ENCODE measurements around the gene CFAP210.
"Not testable (repeated sequence)": the region's sequence is repeated elsewhere in the genome, so short reads cannot be mapped to it uniquely, and the experiment has no call there.

CFAP210 gene

DNA sequence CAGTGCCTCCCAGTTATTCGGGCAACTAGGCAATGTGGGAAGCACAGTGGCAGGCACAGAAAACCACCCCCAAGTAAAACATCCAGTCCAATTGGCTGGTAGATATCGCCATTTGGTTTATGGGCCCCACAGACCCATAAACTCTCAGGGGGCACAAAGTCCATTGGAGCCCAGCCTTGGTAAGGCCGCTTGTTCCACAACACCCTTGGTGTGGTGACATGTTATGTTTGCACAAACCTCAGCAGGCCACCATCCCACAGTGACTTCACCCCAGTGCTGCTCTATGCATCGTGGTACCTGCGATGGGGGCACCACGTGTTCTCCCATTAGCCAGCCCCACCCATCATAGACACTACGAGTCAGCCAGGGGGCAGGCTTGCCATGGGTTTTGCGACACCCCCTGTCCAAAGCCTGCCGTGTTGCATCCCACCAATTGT lies 18.6 kb upstream of the CFAP210 start:
- no peak for DNase-seq (ENCODE audit: low read depth, low spot score)

DNA sequence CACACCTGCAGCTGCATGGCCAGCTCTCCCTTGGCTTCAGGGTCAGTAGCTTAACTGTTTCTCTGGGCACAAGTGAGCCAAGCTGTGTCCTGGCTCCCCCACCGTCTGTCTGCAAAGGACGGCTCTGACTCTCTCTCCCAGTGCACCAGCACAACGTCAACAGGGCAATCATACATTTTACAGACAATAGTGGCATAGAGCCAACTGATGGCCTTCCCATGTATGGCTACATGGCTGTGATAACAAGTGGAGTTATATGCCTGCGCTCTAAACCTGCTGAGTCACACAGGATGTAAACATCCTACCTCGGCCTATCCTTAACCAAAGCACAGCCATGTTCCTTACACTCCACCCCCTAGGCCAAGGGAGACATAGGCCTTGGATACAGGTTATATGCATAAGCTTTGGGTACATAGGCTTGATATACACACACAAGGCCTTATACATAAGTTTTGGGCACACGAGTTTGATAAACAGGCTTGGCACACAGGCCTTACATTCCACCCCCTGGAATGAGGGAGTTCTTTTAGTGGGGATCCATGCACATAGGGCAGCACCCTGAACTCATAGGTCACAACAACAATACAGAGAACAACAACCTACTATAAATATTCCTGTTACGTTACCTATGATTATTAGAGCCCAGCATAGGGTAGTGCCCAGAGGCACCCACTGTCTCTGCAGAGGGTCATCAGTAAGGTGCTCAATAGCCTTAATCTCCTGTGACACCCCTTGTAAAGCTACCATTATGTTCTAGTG lies 17.7 kb upstream of the CFAP210 start:
- DNase-seq (ENCODE audit: low read depth, low spot score) = no peak

DNA sequence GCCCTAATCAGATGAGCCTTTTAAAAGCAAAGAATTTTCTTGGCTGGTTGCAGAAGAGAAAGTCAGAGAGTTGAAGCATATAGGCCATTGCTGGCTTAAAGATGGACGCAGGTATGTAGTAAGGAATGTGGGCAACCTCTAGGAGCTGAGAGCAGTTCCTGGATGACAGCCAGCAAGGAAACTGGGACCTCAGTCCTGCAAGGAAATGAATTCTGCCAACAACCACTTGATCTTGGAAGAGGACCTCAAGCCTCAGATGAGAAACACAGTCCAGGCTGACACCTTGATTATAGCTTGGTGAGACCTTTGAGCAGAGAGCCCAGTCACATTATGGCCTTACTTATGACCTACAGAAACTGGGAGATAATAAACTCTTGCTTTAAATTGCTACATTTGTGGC lies 15.8 kb upstream of the CFAP210 start:
- no peak for DNase-seq (ENCODE audit: low read depth, low spot score)

DNA sequence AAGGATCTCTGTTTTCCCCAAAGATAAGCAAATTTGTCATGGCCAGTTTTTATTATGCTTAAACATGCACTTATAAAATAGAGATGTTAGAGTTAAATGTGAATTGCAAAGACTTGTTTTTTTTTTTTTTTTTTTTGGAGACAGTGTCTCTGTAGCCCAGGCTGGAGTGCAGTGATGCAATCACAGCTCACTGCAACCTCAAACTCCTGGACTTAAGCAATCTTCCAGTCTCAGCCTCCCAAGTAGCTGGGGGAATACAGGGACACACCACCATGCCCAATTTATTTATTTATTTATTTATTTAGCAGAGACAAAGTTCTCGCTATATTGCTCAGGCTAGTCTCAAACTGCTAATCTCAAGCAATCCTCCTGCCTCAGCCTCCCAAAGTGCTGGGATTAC lies 15.1 kb upstream of the CFAP210 start:
- DNase-seq (ENCODE audit: low read depth, low spot score) = no peak

- DNase-seq (ENCODE audit: low read depth, low spot score) = no peak
These were observed 13.4 kb upstream of the CFAP210 start for GRCh38 chr2:169707626-169708025.

DNA sequence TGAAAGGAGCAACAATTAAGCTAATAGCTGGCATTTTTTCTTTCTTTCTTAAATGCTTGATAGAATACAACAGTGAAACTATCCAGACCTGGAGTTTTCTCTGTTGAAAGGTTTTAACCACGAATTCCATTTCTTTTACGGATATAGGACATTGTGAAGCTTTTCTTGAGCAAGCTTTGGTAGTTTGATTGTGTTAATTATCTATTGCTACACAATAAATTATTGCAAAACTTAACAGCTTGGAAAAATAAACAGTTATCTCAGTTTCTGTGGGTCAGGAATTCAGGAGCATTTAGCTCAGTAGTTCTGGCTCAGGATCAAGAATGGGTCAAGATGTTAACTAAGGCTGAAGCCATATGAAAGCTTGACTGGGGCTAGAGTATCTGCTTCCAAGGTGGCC lies 11.7 kb upstream of the CFAP210 start:
- no peak for DNase-seq (ENCODE audit: low read depth, low spot score)

DNA sequence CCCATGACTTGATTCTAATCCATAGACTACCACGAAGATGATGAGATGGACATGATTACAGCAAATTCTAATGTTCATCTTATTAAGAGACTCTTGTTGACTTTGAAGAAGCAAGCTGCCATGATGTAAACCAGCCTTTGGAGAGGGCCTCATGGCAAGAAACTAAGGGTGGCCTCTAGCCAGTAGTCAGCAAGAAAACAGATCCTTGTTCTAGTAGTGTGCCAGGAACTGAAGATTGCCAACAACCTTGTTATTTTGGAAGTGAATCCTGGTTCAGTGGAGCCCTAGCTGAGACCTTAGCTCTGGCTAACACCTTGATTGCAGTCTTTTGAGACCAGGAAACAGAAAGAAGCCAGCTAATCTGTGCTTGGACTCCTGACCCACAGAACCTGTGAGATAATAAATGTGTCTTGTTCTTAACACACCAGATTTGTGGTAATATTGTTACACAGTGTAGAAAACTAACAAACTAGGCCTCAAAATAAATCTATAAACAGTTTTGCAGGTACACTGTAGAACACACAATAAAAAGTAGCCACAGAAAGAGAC lies 10.0 kb upstream of the CFAP210 start:
- no peak for DNase-seq (ENCODE audit: low read depth, low spot score)

GRCh38 chr2:169702996-169703395 lies 8.8 kb upstream of the CFAP210 start:
- no peak for DNase-seq (ENCODE audit: low read depth, low spot score)

GRCh38 chr2:169699173-169699572 lies 5.0 kb upstream of the CFAP210 start:
- DNase-seq (ENCODE audit: low read depth, low spot score) = not testable (repeated sequence)

DNA sequence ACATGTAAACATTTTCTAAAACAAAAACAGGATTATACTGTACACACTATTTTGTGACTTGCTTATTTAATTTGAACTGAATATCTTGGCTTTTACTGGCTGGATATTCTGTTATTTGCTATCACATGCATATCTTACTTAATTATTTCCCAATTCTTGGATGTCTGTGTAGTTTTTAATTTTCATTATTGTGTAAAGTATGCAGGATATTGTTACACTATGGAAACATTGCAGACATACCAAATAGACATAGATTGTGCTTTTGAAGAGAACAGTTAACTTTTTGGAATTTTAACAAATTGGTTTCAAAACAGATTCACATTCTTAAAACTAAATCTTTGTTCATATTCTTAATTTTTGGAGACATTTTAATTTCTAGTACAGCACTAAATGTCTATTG lies 2.2 kb upstream of the CFAP210 start:
- DNase-seq (ENCODE audit: low read depth, low spot score) = no peak

GRCh38 chr2:169694894-169695260 lies 672 bp upstream of the CFAP210 start:
- DNase-seq (ENCODE audit: low read depth, low spot score) = no peak

DNA sequence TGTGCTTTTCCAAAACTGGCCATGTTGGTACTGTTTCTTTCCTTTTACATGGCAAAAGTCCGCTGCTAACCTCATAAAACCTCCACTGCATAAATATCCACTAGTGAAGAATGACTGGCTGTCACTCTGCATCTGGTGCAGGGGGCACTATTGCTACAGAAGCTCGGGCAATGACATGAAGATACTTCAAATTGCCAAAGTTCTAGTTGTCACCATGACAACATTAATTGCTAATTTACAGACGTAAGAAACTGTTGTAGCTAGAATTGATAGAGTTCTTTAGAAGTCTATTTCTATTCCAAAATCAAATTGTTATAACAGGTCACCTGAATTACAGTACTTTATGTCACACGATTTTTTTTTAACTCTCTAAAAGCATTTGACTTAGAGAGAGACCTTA lies 845 bp downstream of the CFAP210 start:
- no peak for DNase-seq (ENCODE audit: low read depth, low spot score)

- no peak for DNase-seq (ENCODE audit: low read depth, low spot score)
These were observed 1.5 kb downstream of the CFAP210 start for GRCh38 chr2:169692718-169693117.

GRCh38 chr2:169690958-169691357 lies 3.2 kb downstream of the CFAP210 start:
- no peak for DNase-seq (ENCODE audit: low read depth, low spot score)

DNA sequence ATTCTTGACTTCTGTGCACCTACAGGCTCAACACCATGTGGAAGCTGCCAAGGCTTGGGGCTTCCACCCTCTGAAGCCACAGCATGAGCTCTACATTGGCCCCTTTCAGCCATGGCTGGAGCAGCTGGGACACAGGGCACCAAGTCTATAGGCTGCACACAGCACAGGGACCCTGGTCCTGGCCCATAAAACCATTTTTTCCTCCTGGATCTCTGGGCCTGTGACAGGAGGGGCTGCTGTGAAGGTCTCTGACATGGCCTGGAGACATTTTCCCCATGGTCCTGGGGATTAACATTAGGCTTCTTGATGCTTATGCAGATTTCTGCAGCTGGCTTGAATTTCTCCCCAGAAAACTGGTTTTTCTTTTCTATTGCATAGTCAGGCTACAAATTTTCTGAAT lies 6.3 kb downstream of the CFAP210 start:
- DNase-seq (ENCODE audit: low read depth, low spot score) = not testable (repeated sequence)

- DNase-seq (ENCODE audit: low read depth, low spot score) = not testable (repeated sequence)
These were observed 7.4 kb downstream of the CFAP210 start for GRCh38 chr2:169686825-169687224.

- not testable (repeated sequence) for DNase-seq (ENCODE audit: low read depth, low spot score)
These were observed 9.5 kb downstream of the CFAP210 start for GRCh38 chr2:169684712-169685111.

DNA sequence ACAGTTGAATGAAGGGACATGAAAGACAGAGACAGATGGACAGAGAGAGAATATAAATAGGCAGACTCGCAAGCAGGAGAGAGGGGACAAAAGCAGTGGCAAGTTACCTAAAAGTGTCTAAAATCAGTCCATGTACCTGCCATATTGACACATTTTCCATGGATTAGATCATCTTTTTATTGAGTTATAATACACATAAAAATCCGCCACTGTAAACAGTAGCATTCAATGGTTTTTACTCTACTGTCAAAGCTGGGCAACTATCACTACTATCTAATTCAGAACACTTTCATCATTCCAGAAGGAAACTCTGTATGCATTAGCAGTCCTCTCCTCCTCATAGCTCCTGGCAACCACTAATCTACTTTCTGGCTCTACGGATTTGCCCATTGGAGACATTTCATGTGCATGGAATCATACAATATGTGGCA lies 10.1 kb downstream of the CFAP210 start:
- no peak for DNase-seq (ENCODE audit: low read depth, low spot score)

DNA sequence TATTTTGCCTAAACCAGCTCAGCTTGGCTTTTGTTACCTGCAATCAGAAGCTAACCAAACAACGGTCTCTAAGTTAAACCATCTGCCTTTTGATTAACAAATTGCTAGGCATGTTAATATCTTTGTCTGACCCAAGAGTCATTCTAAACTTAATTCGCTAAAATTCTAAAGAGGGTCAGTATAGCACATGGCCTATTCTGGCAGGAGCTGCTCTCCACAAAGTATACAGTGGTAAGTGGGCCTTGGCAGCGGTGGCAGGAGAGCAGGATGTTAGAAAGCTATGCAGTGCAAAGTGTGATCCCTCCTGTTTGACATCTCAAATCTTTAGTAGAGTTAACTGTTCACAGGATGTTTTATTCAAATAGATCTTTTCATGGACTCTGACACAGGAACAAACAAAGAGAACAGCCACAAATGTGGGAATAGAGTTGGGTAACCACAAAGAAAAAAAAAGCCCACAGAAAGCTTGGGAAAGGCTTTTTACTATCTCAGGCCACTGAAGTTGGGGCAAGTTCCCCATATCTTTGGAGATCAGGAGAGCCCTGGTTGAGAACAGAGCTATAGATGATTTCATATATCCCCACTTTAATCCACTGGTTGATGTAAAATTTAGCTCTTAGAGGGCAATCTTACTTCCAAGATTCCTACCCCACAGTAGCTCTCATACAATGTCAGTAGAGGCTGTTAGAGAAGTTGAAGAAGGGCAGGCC lies 10.6 kb downstream of the CFAP210 start:
- no peak for DNase-seq (ENCODE audit: low read depth, low spot score)

GRCh38 chr2:169683054-169683424 lies 11.2 kb downstream of the CFAP210 start:
- DNase-seq (ENCODE audit: low read depth, low spot score) = no peak

GRCh38 chr2:169676850-169677249 lies 17.4 kb downstream of the CFAP210 start:
- DNase-seq (ENCODE audit: low read depth, low spot score) = no peak

DNA sequence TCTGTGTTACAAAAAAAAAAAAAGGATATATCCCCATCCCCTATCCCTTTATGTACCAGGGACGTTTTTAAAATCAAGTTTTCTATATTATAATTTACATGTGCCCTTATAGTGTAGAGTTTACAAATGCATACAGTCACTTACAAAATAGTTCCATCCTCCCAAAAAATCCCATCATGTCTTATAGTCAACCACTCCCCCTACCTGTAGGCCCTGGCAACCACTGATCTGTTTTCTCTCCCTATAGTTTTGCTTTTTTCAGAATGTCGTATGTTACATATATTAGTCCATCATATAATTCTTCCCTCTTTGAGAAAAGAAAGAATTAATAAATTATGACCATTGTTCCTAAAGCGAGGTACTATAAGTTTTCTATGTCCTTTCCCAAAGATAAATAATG lies 17.8 kb downstream of the CFAP210 start:
- DNase-seq (ENCODE audit: low read depth, low spot score) = no peak

- DNase-seq (ENCODE audit: low read depth, low spot score) = no peak
These were observed 20.3 kb downstream of the CFAP210 start for GRCh38 chr2:169673921-169674320.
